A549 (cell line): ENCODE data around the gene IREB2. TPM values are rescaled to one million over a fixed set of nuclear protein-coding genes. Genes with fewer than 3 reads are reported as not detected.

ENCODE experiments used
- ATAC-seq, 2 experiments: fragments of 200-7000 bp in 1 of 2; fragments of >200 bp in 1 of 2; cut with Nextera tagmentation in 1 of 2; cut with Tn5 transposase in 1 of 2; 3 replicates each; pipeline versions ENCODE4 v1.8.0 to v1.9.1; 2018 to 2020; ENCODE audit warnings: mild to moderate bottlenecking in 1 of 2, moderate library complexity in 1 of 2
- CTCF ChIA-PET: fragments of 300-600 bp; sonication (Branson Sonifier 250); formaldehyde crosslinking; extraction: SDS; loops from one replicate; lab custom pipeline; 2021; ENCODE audit warnings: antibody characterized with exemption, inconsistent platforms; lab: Yijun Ruan, JAX
- POLR2A ChIA-PET: fragments of 350-600 bp; formaldehyde crosslinking; extraction: SDS; loops from one replicate; lab custom pipeline; 2021; ENCODE audit warnings: antibody characterized with exemption, inconsistent platforms; lab: Yijun Ruan, JAX
- DNase-seq, 2 experiments: peaks; one replicate each; pipeline versions ENCODE4 v3.0.0 to v3.0.0-alpha.2; 2011 to 2016; ENCODE audit warnings: low read depth in 1 of 2, low spot score in 1 of 2
- FAIRE-seq: peaks from 2 replicates; lab custom pipeline; 2011; peaks lifted over from hg19 to GRCh38; lab: Jason Lieb, UNC
- H3K27ac ChIP-seq, 2 experiments: fragments of >200 bp; sonication (Bioruptor Twin); formaldehyde crosslinking; 3 replicates each; pipeline ENCODE4 v1.5.1; 2016 to 2017
- H3K4me1 ChIP-seq: fragments of >200 bp; sonication (Bioruptor Twin); formaldehyde crosslinking; 3 replicates; pipeline ENCODE4 v1.6.1; 2016
- H3K4me2 ChIP-seq: fragments of >200 bp; sonication (Bioruptor Twin); formaldehyde crosslinking; 3 replicates; pipeline ENCODE4 v1.6.1; 2016
- H3K4me3 ChIP-seq: fragments of >200 bp; sonication (Bioruptor Twin); formaldehyde crosslinking; 3 replicates; pipeline ENCODE4 v1.5.1; 2016
- H3K9me3 ChIP-seq: fragments of >200 bp; sonication (Bioruptor Twin); formaldehyde crosslinking; 3 replicates; pipeline ENCODE4 v1.6.1; 2016
- CBX8 ChIP-seq: fragments of 200-600 bp; sonication (generic); IDR thresholded peaks from 2 replicates; pipeline ENCODE4 v1.6.1; 2016
- CHD2 ChIP-seq: fragments of 150-350 bp; IDR thresholded peaks from 2 replicates; pipeline ENCODE4 v1.6.1; 2014; ENCODE audit warnings: low read length; ENCODE audit not compliant: partially characterized antibody
- EHMT2 ChIP-seq: fragments of 200-600 bp; sonication (generic); IDR thresholded peaks from 2 replicates; pipeline ENCODE4 v1.6.1; 2016; ENCODE audit warnings: antibody characterized with exemption, low read depth, mild to moderate bottlenecking, moderate library complexity
- FOSL2 ChIP-seq, 2 experiments: fragments of 450-650 bp in 1 of 2; fragments of >200 bp in 1 of 2; sonication (Bioruptor Twin) in 1 of 2; formaldehyde crosslinking; IDR thresholded peaks; 2 replicates each; pipeline versions ENCODE4 v1.5.0 to v1.6.1; 2016 to 2020; ENCODE audit warnings: mild to moderate bottlenecking in 1 of 2, moderate library complexity in 1 of 2
- HDAC2 ChIP-seq: fragments of 200-600 bp; sonication (generic); IDR thresholded peaks from 2 replicates; pipeline ENCODE4 v1.6.1; 2016
- HOXA7 ChIP-seq: fragments of 250-450 bp; sonication (Bioruptor Pico); IDR thresholded peaks from 2 replicates; pipeline ENCODE4 v1.5.0; 2020; ENCODE audit warnings: mild to moderate bottlenecking, moderate library complexity
- JUN ChIP-seq, 2 experiments: fragments of >200 bp; sonication (Bioruptor Twin); formaldehyde crosslinking; IDR thresholded peaks; 2 replicates in 1 of 2; 3 replicates in 1 of 2; pipeline ENCODE4 v1.6.1; 2016 to 2017
- JUNB ChIP-seq: fragments of >200 bp; sonication (Bioruptor Twin); formaldehyde crosslinking; IDR thresholded peaks from 2 replicates; pipeline ENCODE4 v1.6.1; 2016
- MAFK ChIP-seq: fragments of 450-650 bp; IDR thresholded peaks from 2 replicates; pipeline ENCODE4 v1.6.1; 2014; ENCODE audit not compliant: partially characterized antibody
- MAZ ChIP-seq: fragments of 150-350 bp; IDR thresholded peaks from 2 replicates; pipeline ENCODE4 v1.6.1; 2014; ENCODE audit warnings: antibody characterized with exemption, low read depth, low read length, borderline replicate concordance
- MYC ChIP-seq: IDR thresholded peaks from 2 replicates; pipeline ENCODE4 v1.6.1; 2012; ENCODE audit warnings: mild to moderate bottlenecking, inconsistent platforms, low read length, improper control_type of control experiment, borderline replicate concordance
- NR3C1 ChIP-seq: fragments of >200 bp; sonication (Bioruptor Twin); formaldehyde crosslinking; IDR thresholded peaks from 3 replicates; pipeline ENCODE4 v1.6.1; 2017
- POLR2AphosphoS2 ChIP-seq: conservative IDR thresholded peaks from 2 replicates; pipeline ENCODE4 v1.6.1; 2012; ENCODE audit warnings: low read length, improper control_type of control experiment, inconsistent platforms
- RARB ChIP-seq: fragments of 250-450 bp; sonication (Bioruptor Pico); IDR thresholded peaks from 2 replicates; pipeline ENCODE4 v1.8.0; 2021; ENCODE audit warnings: mild to moderate bottlenecking, moderate library complexity
- RFX5 ChIP-seq: fragments of 450-650 bp; IDR thresholded peaks from 2 replicates; pipeline ENCODE4 v1.7.1; 2014; ENCODE audit warnings: antibody characterized with exemption, mild to moderate bottlenecking, moderate library complexity
- RNF2 ChIP-seq: fragments of 200-600 bp; sonication (generic); IDR thresholded peaks from 2 replicates; pipeline ENCODE4 v1.6.1; 2016; ENCODE audit warnings: low read depth, mild to moderate bottlenecking, antibody characterized with exemption, moderate library complexity, borderline replicate concordance
- SREBF2 ChIP-seq: fragments of 450-650 bp; IDR thresholded peaks from 2 replicates; pipeline ENCODE4 v1.6.1; 2014; ENCODE audit warnings: mild to moderate bottlenecking, moderate library complexity
- TP53 ChIP-seq: fragments of 250-450 bp; sonication (Bioruptor Pico); IDR thresholded peaks from 2 replicates; pipeline ENCODE4 v1.5.0; 2021; ENCODE audit warnings: mild to moderate bottlenecking, moderate library complexity
- ZC3H11A ChIP-seq: fragments of 450-650 bp; IDR thresholded peaks from 2 replicates; pipeline ENCODE4 v1.6.1; 2014; ENCODE audit warnings: antibody characterized with exemption, mild to moderate bottlenecking
- ZSCAN20 ChIP-seq: fragments of 250-450 bp; sonication (Bioruptor Pico); IDR thresholded peaks from 2 replicates; pipeline ENCODE4 v1.8.0; 2022; ENCODE audit warnings: mild to moderate bottlenecking, moderate library complexity
- WGBS: methylation state at CpG from one replicate; pipeline ENCODE4 v1.1.6; 2017; ENCODE audit errors: missing lambda C conversion rate; 5-methylcytosine and 5-hydroxymethylcytosine counted together
- polyA plus RNA-seq, 4 experiments: library from polyadenylated mRNA; depleted of rRNA in 3 of 4; stranded (reverse); fragments of >200 nt; fragmentation: RNase III in 1 of 4; extraction: RNeasy Plus Mini Kit Qiagen cat#74134 plus additional on column Dnase treatment in 1 of 4; gene quantifications; 2 replicates in 3 of 4; 3 replicates in 1 of 4; pipeline ENCODE4 v1.2.3, GENCODE V29; 2011 to 2017
- TF ChIP-seq, protein P1 (sequence below): fragments of 200-600 bp; sonication (generic); IDR thresholded peaks from 2 replicates; pipeline ENCODE4 v1.6.1; 2016; ENCODE audit warnings: antibody characterized with exemption, mild to moderate bottlenecking, moderate library complexity
- TF ChIP-seq, protein P2 (sequence below): fragments of >200 bp; sonication (Bioruptor Twin); formaldehyde crosslinking; IDR thresholded peaks from 3 replicates; pipeline ENCODE4 v1.5.1; 2016

IREB2 gene
- polyA plus RNA-seq, 2 of the 4 experiments (the other 2 are of a cell fraction): 37.3 to 78.1 TPM

DNA sequence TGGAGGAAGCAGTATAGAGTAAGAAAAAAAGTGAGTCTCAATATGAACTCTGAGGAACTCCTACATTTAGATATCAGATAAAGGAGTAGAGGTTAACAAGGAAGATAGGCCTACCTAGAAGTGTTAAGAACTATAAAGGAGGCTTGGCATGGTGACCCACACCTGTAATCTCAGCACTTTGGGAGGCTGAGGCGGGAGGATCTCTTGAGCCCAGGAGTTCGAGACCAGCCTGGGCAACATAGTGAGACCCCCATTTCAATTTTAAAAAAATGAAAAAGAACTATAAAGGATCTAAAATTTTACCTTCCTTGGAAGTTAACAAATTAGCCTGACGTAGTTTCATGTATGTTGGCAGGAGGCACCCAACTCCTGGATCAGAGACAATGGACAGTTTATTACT, 14.5 kb downstream of the IREB2 start:
- no peak overlapping the region for H3K27ac ChIP-seq
- H3K4me3 ChIP-seq: no peak overlapping the region
- 91% methylated on average over 3 of the region's 3 CpGs for WGBS
- no peaks in the 10 kb centered on the region for H3K9me3 ChIP-seq
- H3K4me1 ChIP-seq: peaks cover 29% of the 10 kb centered on the region
- FAIRE-seq: no peak
- no peak for ATAC-seq
- no peak overlapping the region for H3K4me2 ChIP-seq
- DNase-seq: no peak
- TF ChIP-seq, protein P1, sequence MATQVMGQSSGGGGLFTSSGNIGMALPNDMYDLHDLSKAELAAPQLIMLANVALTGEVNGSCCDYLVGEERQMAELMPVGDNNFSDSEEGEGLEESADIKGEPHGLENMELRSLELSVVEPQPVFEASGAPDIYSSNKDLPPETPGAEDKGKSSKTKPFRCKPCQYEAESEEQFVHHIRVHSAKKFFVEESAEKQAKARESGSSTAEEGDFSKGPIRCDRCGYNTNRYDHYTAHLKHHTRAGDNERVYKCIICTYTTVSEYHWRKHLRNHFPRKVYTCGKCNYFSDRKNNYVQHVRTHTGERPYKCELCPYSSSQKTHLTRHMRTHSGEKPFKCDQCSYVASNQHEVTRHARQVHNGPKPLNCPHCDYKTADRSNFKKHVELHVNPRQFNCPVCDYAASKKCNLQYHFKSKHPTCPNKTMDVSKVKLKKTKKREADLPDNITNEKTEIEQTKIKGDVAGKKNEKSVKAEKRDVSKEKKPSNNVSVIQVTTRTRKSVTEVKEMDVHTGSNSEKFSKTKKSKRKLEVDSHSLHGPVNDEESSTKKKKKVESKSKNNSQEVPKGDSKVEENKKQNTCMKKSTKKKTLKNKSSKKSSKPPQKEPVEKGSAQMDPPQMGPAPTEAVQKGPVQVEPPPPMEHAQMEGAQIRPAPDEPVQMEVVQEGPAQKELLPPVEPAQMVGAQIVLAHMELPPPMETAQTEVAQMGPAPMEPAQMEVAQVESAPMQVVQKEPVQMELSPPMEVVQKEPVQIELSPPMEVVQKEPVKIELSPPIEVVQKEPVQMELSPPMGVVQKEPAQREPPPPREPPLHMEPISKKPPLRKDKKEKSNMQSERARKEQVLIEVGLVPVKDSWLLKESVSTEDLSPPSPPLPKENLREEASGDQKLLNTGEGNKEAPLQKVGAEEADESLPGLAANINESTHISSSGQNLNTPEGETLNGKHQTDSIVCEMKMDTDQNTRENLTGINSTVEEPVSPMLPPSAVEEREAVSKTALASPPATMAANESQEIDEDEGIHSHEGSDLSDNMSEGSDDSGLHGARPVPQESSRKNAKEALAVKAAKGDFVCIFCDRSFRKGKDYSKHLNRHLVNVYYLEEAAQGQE: no peak
- no peak for TF ChIP-seq MYC
- no peak for TF ChIP-seq MAZ
- TF ChIP-seq, all 56 proteins: peak for 0
- ChIA-PET CTCF (interaction anchor here (1.5 kb wide), 2 partner anchors 9 to 31 kb away, joined by 3 to 4 read pairs; no protein-coding TSS in a partner anchor), POLR2A (interaction anchor here (0.5 to 1.2 kb wide), 2 partner anchors 15 to 70 kb away, joined by 3 to 5 read pairs; partner anchors contain the start of gene IREB2)

DNA sequence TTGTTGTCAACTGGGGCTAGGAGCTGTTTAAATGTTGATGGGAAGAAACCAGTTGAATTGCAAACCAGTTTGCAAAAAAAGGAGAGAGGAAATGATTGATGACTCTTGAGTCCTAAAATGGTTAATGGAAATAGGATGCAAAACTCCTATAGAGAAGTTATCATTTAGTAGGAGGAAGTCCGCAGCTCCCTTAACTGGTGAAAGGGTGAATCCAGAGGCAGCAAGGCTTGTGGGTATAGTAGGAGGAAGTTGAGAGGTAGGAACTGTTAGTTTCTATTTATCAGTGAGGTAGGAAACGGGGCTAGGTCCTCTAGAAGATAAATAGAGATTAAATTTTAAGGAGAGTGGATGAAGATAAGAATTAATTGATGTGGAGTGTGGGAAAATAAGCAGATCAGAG, 15.4 kb downstream of the IREB2 start:
- DNase-seq: no peak
- ChIA-PET CTCF (interaction anchor here (0.6 kb wide), 1 partner anchor 86 kb away, joined by 3 read pairs; no protein-coding TSS in a partner anchor), POLR2A (interaction anchor here (1.2 kb wide), 1 partner anchor 16 kb away, joined by 5 read pairs; the partner anchor contains the start of gene IREB2)
- ATAC-seq: no peak
- Histone ChIP-seq H3K4me2 (no peak overlapping the region), H3K9me3 (no peaks in the 10 kb centered on the region), H3K4me3 (no peak overlapping the region), H3K4me1 (peaks cover 34% of the 10 kb centered on the region), H3K27ac (no peak overlapping the region)
- WGBS: 81% methylated on average over 2 of the region's 2 CpGs
- TF ChIP-seq ZSCAN20 (no peak), SREBF2 (no peak), RFX5 (no peak), ZC3H11A (no peak), FOSL2 (IDR thresholded peaks at IDR 0.05) (no peak), FOSL2 (CRISPR knock-in tag; IDR thresholded peaks at IDR 0.05) (no peak), CBX8 (no peak), RARB (no peak), MAFK (no peak), HOXA7 (CRISPR knock-in tag) (no peak), TP53 (CRISPR knock-in tag) (no peak), HDAC2 (no peak), POLR2AphosphoS2 (no peak), JUN (IDR thresholded peaks at IDR 0.05) (no peak), JUNB (no peak), RNF2 (no peak), CHD2 (no peak), NR3C1 (no peak), MAZ (no peak), EHMT2 (no peak)
- TF ChIP-seq, protein P2, sequence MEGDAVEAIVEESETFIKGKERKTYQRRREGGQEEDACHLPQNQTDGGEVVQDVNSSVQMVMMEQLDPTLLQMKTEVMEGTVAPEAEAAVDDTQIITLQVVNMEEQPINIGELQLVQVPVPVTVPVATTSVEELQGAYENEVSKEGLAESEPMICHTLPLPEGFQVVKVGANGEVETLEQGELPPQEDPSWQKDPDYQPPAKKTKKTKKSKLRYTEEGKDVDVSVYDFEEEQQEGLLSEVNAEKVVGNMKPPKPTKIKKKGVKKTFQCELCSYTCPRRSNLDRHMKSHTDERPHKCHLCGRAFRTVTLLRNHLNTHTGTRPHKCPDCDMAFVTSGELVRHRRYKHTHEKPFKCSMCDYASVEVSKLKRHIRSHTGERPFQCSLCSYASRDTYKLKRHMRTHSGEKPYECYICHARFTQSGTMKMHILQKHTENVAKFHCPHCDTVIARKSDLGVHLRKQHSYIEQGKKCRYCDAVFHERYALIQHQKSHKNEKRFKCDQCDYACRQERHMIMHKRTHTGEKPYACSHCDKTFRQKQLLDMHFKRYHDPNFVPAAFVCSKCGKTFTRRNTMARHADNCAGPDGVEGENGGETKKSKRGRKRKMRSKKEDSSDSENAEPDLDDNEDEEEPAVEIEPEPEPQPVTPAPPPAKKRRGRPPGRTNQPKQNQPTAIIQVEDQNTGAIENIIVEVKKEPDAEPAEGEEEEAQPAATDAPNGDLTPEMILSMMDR: no peak
- FAIRE-seq: no peak
